GM12873 (cell line): ENCODE results near the gene DGCR6.

Experiments used
- TF ChIP-seq, protein P1 (sequence below): IDR thresholded peaks from 2 replicates; pipeline ENCODE4 v1.5.1; 2012; ENCODE audit warnings: low read depth, mild to moderate bottlenecking, moderate library complexity, low read length, control low read depth; ENCODE audit not compliant: insufficient read depth; ENCODE audit errors: missing control alignments

The DGCR6 gene

DNA sequence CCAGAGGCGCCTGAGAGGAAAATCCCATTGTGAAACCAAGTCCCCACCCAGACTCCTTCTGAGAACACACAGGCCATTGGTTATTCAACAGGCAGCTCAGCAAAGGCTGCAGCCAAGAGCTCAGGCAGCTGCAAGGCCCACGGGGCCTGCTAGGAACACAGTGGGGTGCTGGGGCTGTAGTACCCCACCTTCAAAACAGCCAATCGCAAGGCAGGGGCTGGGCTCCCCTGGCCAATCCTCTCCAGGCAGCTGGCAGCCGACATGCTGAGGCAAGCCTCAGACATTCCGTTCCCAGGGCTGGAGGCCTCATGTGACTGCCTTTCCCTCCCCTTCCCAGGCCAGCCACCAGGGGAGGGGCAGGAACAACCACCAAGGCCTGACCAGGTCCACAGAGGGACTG is 23.3 kb downstream of the DGCR6 start:
- TF ChIP-seq, protein P1, sequence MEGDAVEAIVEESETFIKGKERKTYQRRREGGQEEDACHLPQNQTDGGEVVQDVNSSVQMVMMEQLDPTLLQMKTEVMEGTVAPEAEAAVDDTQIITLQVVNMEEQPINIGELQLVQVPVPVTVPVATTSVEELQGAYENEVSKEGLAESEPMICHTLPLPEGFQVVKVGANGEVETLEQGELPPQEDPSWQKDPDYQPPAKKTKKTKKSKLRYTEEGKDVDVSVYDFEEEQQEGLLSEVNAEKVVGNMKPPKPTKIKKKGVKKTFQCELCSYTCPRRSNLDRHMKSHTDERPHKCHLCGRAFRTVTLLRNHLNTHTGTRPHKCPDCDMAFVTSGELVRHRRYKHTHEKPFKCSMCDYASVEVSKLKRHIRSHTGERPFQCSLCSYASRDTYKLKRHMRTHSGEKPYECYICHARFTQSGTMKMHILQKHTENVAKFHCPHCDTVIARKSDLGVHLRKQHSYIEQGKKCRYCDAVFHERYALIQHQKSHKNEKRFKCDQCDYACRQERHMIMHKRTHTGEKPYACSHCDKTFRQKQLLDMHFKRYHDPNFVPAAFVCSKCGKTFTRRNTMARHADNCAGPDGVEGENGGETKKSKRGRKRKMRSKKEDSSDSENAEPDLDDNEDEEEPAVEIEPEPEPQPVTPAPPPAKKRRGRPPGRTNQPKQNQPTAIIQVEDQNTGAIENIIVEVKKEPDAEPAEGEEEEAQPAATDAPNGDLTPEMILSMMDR = no peak

DNA sequence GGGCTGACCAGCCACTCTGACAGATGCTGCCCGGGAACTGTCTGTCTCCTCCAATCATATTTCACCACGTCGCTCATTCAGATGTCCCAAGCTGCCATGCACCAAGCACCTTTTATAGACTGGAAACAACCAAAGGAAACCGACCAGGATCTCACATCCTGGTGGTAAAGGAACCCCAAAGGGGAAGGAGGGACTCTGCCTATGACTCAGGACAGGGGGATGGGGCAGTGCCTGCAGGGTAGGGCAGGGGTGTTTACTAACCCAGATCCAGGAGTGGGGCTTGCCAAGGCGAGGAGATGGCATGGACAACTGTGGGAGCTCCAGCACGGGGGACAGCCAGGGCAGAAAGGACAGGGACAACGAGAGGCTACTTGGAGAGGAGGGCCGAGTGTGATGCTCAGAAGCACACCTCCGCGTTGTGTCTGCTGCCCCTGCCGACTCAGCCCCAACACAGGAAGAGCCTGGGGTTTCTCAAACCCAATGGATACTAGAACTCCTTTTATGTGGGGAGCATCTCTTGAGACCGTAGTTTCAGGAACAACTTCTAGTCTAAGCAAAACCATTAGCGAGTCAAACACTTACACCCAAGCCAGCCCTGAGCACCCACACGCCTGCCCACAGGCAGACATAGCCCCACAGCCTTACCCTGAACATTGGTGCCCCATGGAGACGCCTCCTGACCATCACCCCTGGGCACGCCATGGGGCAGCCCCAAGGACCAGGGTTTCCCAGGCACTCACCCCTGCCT is 26.0 kb downstream of the DGCR6 start:
- TF ChIP-seq, protein P1 = no peak

DNA sequence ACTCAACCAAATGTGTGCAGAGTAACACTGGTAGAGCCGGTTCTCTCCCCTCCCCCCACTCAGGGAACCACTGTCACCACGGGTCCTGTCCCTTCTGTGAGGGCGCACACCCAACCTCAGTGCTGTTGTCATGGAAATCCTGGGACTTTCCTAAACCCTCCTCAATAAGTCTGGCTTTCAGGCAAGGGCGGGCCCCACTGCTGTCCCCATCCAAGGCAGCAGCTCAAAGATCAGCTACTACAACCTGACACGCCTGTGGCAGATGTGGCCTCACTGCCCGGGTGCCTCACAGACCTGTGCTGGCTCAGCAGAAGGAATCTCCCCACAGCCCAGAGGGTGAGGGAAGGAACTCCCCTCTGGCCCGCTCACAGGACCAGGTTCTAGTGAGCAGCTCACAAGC is 27.8 kb downstream of the DGCR6 start:
- TF ChIP-seq, protein P1 = no peak

DNA sequence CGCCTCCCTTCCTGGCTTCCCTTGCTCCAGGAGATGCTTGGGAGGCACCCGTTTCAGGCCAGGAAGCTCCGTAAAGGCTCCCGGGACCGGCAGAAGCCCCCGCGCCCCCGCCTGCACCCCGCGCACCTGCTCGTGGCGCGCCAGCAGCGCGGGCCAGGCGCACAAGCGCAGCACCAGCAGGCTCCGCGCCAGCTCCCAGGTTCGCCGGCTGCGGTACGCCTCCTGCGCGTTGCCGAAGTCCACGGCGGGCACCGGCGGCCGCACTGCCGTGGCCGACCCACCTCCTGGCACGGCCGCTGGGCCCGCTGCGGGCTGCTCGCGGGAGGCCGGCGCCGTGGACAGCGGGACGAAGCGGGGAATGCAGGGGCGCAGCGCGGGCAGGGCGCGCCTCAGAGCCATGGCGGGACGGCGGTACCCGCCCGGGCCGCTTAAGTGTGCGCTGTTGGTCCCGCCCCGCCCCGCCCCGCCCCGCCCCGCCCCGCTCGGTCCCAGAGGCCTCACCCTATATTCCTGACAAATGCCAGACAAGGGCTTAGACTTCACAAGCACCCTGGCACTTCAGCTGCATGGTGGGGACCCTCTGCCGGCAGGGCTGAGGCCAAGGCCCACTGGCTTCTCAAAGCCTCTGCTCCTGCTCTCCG is 29.9 kb downstream of the DGCR6 start, which contains the start of gene PRODH:
TSS of gene PRODH (minus strand) at position 405 of the 641 bp plus-strand sequence. CDS start at position 399, 6 bp downstream.
- TF ChIP-seq, protein P1 = no peak

DNA sequence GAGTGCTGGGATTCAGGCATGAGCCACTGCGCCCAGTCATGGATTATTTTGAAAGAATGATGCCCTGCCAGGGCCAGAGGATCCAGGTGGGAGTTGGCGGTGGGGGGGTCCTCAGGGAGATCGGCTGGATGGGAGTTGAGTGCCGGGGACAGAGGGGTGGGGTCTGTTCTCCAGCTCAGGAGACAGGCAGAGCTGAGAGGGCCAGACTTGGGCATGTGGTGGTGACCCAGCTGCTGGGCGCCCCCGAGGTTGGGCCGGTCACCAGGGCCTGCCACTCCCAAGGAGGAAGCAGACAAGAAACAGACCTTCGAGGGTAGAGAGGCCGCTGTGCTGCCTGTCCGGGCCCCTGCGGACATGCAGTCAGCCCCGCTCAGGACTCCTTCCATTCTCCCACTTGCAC is 41.8 kb downstream of the DGCR6 start:
- TF ChIP-seq, protein P1 = no peak

DNA sequence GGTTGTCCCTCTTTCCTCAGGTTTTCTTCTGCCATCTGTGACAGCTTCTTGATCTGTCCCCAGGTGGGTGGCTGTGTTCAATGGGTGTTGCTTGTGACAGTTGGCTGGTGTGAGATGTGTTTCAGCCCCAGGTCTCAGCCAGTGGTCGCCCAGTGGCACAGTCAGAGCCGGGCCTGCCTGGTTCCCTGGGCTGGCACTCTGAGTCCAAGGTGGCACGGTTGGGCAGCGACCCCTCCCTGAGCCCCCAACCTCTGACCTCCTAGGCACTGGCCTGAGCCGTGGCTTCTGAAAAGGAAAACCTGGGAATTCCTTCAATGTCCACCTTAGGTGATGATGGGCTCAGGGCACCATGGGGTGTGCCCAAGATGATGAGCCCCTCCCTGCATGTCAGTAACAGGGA is 44.0 kb downstream of the DGCR6 start:
- TF ChIP-seq, protein P1 = no peak

DNA sequence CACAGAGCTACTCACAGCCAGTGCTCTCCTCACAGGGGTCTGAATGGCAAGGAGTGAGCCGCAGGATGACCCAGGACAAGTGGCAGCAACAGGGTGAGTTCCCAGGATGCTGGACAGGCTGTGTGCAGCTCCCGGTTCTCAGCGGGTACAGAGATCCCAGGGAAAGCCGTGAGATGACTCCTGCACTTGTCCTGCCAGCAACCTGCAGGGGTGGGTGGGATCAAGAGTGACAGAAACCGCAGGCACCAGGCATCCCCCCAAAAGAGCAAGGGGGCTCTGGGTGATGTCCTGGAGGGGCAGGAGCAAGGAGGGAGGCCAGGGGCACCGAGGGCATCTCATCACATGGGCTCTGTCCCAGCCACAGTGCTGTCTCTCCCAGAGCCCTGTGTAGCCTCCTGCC is 45.9 kb downstream of the DGCR6 start:
- TF ChIP-seq, protein P1 = no peak
